HS-27A (cell line): ENCODE measurements around the gene USP26.
"Not testable (repeated sequence)": the region's sequence is repeated elsewhere in the genome, so short reads cannot be mapped to it uniquely, and the experiment has no call there.

ENCODE experiments used
- DNase-seq: peaks from one replicate; pipeline ENCODE4 v3.0.0-alpha.2; 2012; ENCODE audit warnings: low read depth, missing footprints

USP26 gene

GRCh38 chrX:133097031-133097430, at the start of gene USP26:
TSS of gene USP26 (minus strand) at chrX:133097109. CDS start at chrX:133028220, 68,889 bp downstream.
- no peak for DNase-seq

DNA sequence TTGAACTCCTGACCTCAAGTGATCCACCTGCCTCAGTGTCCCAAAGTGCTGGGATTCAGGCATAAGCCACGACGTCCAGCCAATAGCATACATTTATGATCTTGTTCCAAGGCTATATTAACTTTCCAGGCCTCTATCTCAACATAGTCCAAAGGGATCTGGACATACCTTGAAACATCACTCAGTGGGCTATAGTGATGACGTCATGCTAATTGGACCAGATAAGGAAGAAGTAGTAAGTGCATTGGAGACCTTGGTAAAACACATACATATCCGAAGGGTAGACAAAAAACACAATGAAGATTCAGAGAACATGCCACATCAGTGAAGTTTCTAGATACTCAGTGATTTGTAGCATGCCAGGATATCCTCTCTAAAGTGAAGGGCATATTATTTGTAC, 37.4 kb upstream of the USP26 start:
- no peak for DNase-seq

DNA sequence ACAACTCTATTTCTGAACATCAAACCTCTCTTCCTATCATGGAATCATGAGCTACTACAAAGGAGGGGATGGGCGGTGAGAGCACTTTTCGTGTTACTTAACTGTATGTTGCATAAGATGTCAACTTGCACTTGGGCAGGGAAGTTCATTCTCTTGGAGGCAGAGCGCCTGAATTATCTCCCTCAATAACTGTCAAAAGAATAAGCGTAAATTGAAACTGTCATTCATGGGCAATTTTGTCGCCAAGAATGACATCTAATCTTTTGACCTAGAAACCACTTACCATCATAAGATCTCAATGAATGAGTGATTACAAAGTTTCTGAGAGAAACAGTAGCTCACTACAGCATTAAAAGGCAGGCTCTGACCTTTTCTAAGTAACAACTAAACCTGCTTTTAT, 23.5 kb upstream of the USP26 start:
- DNase-seq, result no peak

- no peak for DNase-seq
Measured at GRCh38 chrX:133094098-133094731, 2.7 kb downstream of the USP26 start.

GRCh38 chrX:133090236-133090809, 6.6 kb downstream of the USP26 start:
- DNase-seq, result no peak

DNA sequence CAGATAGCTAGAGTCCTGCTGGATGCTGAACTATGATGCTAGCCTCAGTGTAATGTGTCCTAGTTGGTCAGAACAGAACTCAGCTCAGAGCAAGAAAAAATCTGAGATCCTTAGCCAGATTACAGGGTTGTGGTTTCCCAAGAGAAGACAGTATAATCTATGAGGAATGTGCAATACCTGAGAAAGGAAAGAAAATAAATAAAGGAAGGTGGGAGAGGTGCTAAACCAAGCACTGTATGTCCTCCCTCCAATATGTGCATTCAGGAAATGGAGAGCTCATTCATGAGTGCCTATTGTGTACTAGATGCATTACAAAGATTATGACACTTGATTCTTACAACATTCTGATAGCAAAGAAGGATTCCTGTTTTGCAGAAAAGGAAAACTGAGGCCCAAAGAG, 7.5 kb downstream of the USP26 start:
- no peak for DNase-seq

DNA sequence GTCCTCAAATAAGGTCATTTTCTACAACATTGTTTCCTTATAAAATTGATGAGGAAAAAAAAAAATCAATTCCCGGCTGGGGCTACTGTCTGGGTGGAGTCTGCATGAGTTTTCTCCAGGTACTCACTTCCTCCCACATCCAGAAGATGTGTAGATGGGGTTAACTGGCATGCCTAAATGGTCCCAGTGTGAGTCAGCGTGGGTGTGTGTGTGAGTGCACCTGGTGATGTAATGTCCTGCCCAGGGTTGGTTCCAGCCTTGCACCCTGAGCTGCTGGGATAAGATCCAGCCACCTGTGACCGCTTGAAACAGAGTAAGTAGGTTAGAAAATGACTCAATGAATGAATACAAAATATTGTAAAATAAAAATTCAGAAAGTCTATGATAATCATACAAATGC, 11.1 kb downstream of the USP26 start:
- DNase-seq, result no peak

DNA sequence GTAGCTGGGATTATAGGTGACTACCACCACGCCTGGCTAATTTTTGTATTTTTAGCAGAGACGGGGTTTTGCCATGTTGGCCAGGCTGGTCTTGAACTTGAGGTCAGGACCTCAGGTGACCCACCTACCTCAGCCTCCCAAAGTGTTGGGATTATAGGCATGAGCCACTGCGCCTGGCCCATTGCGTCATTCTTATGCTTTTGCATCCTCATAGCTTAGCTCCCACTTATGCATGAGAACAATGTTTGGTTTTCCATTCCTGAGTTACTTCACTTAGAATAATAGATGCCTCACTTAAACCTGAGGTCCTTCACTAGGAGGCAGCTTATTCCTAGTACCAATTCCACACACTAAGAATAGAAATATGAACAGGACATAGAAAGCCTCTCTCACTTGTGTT, 11.9 kb downstream of the USP26 start:
- not testable (repeated sequence) for DNase-seq

- DNase-seq, result no peak
Measured at GRCh38 chrX:133083899-133084298, 13.0 kb downstream of the USP26 start.

DNA sequence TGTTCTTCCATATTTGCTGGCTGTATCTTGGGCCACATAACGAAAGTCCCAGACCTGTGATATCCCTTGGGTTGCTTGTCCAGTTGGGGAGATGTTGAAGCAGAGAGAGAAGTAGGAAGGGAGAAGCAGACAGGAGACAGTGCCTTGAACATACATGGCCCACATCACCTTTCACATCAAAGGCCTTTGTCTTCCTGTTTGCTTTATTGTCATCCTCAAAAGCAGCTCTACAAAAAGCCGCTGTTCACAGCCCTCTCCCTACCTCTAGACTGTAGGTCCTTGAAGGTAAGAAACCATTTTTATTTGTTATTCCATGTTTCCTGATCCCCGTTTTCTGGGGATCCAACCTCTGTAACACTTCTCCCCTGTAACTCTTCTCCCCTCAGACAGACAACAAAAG, 14.9 kb downstream of the USP26 start:
- DNase-seq, result no peak

DNA sequence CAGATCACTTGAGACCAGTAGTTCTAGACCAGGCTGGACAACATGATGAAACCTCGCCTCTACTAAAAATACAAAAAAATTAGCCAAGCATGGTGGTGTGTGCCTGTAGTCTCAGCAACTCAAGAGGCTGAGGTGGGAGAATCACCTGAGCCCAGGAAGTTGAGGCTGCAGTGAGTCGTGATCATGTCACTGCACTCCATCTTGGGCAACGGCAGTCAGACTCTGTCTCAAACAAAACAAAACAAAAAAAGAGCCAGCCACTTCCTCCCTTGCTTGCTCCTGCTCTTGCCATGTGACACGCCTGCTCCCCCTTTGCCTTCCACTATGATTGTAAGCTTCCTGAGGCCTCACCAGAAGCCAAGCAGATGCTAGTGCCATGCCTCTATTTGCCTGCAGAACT, 19.1 kb downstream of the USP26 start:
- not testable (repeated sequence) for DNase-seq

GRCh38 chrX:133072566-133072965, 24.3 kb downstream of the USP26 start:
- DNase-seq, result no peak

DNA sequence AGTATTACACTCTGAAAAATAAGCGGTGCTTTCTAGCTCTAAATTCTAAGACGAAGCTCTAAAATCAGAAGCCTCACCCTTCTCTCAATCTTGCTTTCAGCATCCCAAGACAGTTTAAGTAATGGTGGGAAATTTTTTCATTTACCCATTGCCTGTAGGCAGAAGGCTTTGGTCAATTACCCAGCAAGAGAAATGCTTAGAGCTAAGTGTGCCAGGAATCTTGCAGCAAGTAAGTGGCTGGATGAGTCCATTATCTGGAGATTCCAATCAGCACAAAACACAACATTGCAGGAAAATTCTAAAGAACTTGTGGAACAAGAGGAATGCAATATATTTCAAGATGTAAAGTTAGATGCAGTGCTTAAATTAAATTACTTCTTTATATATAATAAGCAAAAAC, 28.4 kb downstream of the USP26 start:
- no peak for DNase-seq

GRCh38 chrX:133056341-133056740, 40.6 kb downstream of the USP26 start:
- DNase-seq, result no peak

DNA sequence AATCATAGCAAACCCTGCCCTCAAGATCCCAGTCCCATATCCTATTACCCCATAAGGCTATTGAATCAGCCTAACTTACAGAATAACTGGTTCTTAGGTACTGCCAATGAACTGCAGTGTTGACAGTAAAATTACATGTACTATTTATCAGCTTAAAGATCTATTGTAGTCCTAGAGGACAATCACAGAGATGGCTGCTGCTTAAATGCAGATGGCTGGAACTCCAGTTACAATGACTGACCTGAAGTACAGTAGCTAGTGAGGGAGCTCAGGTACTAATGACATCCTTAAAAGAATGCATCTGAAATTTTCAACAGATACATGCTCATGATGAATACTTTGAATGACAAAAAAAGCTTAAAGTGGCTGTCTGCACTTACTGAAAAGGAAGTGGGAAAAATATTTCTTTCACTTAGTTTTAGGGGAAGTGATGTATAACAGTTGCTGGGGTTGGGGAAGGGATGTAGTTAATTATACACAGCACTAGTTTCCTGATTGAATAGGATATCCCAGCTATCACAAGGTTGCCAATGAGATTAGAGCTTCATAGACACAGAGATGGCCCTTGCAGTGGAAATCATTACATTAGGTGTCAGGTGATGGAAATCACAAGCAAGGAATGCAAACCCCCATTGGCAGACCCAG, 42.0 kb downstream of the USP26 start:
- no peak for DNase-seq

- no peak for DNase-seq
Measured at GRCh38 chrX:133053861-133054598, 42.9 kb downstream of the USP26 start.

DNA sequence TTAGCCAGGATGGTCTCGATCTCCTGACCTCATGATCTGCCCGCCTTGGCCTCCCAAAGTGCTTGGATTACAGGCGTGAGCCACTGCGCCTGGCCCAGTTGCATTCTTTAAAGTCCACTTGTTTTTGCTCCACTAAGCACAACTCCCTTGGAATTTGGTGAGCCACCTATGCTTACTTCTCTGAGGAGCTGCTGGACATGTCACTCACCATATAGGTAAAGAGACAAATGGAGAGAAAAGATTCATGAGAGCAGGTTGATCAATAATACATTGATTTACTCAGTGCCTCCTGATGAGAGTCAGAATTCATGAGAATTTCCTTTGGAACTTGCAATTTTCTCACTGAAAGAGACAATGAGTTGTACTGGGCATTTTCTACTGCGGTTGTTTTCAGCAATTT, 48.2 kb downstream of the USP26 start:
- no peak for DNase-seq

- DNase-seq, result no peak
Measured at GRCh38 chrX:133046601-133047000, 50.3 kb downstream of the USP26 start.

DNA sequence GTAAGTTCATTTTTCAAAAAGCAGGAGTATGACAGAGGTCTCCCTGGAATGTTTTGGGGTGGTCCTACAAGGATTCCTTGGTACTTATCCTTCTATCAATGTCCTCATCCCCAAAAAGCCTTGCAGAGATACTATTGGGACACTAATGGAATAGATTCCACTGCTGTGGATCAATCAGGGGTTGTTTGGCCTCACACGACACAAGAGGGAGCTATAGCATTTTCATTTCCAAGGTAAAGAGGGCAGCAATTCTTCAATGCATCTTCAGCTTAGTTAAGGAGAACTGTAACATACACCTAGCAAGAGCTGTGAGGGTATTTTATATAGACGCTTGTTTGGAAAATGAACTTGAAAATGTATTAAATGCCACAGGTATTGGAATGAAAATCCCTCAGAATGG, 50.9 kb downstream of the USP26 start:
- no peak for DNase-seq

DNA sequence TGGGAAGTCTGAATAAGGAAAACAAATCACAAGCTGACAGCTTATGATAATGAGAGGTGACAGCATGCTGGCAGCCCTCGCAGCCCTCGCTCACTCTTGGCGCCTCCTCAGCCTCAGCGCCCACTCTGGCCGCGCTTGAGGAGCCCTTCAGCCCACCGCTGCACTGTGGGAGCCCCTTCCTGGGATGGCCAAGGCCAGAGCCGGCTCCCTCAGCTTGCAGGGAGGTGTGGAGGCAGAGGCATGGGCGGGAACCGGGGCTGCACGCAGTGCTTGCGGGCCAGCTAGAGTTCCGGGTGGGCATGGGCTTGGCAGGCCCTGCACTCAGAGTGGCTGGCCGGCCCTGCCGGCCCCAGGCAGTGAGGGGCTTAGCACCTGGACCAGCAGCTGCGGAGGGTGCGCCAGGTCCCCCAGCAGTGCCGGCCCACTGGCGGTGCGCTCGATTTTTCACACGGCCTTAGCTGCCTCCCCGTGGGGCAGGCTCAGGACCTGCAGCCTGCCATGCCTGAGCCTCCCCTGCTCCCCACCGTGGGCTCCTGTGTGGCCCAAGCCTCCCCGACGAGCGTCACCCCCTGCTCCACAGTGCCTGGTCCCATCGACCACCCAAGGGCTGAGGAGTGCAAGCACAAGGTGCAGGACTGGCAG, 52.6 kb downstream of the USP26 start:
- not testable (repeated sequence) for DNase-seq

GRCh38 chrX:133042260-133042659, 54.6 kb downstream of the USP26 start:
- no peak for DNase-seq

- DNase-seq, result no peak
Measured at GRCh38 chrX:133033010-133033409, 63.9 kb downstream of the USP26 start.

GRCh38 chrX:133018229-133018628, 78.7 kb downstream of the USP26 start:
- DNase-seq, result no peak
